Measurements from ENCODE around the gene OPRL1. TPM values are rescaled to one million over a fixed set of nuclear protein-coding genes. Genes with fewer than 3 reads are reported as not detected.

OPRL1 gene
- total RNA-seq, 1 experiment from 2014 or later, result 0.33 TPM

DNA sequence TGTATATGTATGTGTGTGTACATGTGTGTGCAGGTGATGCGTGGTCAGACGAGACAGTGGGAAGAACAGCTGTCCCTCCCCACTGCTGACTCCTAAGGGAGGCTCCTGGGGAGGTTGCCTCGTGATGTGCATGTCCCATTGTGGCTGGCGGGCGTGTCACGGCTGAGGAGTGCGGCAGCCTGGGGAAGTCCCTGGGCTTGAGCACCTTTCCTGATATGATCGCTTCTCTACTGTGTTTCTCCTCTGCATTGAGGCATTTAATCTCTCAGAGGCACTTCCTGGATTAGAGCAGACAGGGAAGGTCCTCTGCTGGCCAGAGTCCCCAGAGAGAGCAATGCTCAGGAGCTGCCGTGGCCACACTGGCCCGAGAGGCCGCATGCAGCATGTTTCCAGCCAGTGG, 16.0 kb downstream of the OPRL1 start:
- BruUV-seq (replicated peaks), result no TSS peak
- Mint-ChIP-seq H3K4me3 (ENCODE audit: low read depth, unreplicated experiment) (no peak overlapping the region), H3K36me3 (ENCODE audit: insufficient read depth, unreplicated experiment) (no peaks in the 10 kb centered on the region), H3K4me1 (ENCODE audit: low read depth, unreplicated experiment) (peaks cover 10% of the 10 kb centered on the region), H3K9me3 (ENCODE audit: low read depth, unreplicated experiment) (peaks cover 5% of the 10 kb centered on the region), H3K27ac (ENCODE audit: unreplicated experiment) (no peak overlapping the region), H3K27me3 (ENCODE audit: unreplicated experiment) (peaks cover 80% of the 10 kb centered on the region)
- CTCF ChIA-PET, result no interaction called here
- TF ChIP-seq, protein P1, sequence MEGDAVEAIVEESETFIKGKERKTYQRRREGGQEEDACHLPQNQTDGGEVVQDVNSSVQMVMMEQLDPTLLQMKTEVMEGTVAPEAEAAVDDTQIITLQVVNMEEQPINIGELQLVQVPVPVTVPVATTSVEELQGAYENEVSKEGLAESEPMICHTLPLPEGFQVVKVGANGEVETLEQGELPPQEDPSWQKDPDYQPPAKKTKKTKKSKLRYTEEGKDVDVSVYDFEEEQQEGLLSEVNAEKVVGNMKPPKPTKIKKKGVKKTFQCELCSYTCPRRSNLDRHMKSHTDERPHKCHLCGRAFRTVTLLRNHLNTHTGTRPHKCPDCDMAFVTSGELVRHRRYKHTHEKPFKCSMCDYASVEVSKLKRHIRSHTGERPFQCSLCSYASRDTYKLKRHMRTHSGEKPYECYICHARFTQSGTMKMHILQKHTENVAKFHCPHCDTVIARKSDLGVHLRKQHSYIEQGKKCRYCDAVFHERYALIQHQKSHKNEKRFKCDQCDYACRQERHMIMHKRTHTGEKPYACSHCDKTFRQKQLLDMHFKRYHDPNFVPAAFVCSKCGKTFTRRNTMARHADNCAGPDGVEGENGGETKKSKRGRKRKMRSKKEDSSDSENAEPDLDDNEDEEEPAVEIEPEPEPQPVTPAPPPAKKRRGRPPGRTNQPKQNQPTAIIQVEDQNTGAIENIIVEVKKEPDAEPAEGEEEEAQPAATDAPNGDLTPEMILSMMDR (IDR thresholded peaks at IDR 0.05; ENCODE audit: unreplicated experiment), result no peak
- intact Hi-C loops (cut with micrococcal nuclease; ENCODE audit: unreplicated experiment), result no loop called here
- no peak for DNase-seq

DNA sequence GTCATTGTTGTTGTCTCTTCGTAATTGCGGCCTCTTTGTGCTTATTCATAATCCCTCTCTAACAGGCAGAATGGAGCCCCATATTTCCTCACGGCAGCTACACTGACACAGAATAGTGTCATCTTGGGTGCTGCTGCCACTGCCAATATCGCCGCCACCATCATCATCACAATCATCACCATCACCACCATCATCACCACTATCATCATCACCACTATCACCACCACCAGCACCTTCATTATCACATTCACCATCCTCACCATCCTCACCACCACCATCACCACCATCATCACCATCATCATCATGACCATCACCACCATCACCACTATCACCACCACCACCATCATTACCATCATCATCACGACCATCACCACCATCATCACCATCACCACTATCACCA, 16.7 kb downstream of the OPRL1 start:
- Mint-ChIP-seq H3K27me3 (ENCODE audit: unreplicated experiment) (peaks cover 80% of the 10 kb centered on the region), H3K36me3 (ENCODE audit: insufficient read depth, unreplicated experiment) (no peaks in the 10 kb centered on the region), H3K4me1 (ENCODE audit: low read depth, unreplicated experiment) (peaks cover 10% of the 10 kb centered on the region), H3K4me3 (ENCODE audit: low read depth, unreplicated experiment) (no peak overlapping the region), H3K27ac (ENCODE audit: unreplicated experiment) (no peak overlapping the region), H3K9me3 (ENCODE audit: low read depth, unreplicated experiment) (peaks cover 5% of the 10 kb centered on the region)
- intact Hi-C loops (cut with micrococcal nuclease; ENCODE audit: unreplicated experiment), result no loop called here
- TF ChIP-seq, protein P1 (IDR thresholded peaks at IDR 0.05; ENCODE audit: unreplicated experiment), result no peak
- CTCF ChIA-PET, result no interaction called here
- DNase-seq, result no peak
- no TSS peak for BruUV-seq (replicated peaks)

DNA sequence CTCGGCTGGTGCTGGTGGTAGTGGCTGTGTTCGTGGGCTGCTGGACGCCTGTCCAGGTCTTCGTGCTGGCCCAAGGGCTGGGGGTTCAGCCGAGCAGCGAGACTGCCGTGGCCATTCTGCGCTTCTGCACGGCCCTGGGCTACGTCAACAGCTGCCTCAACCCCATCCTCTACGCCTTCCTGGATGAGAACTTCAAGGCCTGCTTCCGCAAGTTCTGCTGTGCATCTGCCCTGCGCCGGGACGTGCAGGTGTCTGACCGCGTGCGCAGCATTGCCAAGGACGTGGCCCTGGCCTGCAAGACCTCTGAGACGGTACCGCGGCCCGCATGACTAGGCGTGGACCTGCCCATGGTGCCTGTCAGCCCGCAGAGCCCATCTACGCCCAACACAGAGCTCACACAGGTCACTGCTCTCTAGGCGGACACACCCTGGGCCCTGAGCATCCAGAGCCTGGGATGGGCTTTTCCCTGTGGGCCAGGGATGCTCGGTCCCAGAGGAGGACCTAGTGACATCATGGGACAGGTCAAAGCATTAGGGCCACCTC, 18.7 kb downstream of the OPRL1 start:
- Mint-ChIP-seq H3K9me3 (ENCODE audit: low read depth, unreplicated experiment) (peaks cover 5% of the 10 kb centered on the region), H3K4me3 (ENCODE audit: low read depth, unreplicated experiment) (no peak overlapping the region), H3K27ac (ENCODE audit: unreplicated experiment) (no peak overlapping the region), H3K27me3 (ENCODE audit: unreplicated experiment) (peaks cover 83% of the 10 kb centered on the region), H3K36me3 (ENCODE audit: insufficient read depth, unreplicated experiment) (no peaks in the 10 kb centered on the region), H3K4me1 (ENCODE audit: low read depth, unreplicated experiment) (no peaks in the 10 kb centered on the region)
- DNase-seq, result no peak
- intact Hi-C loops (cut with micrococcal nuclease; ENCODE audit: unreplicated experiment), result no loop called here
- TF ChIP-seq, protein P1 (IDR thresholded peaks at IDR 0.05; ENCODE audit: unreplicated experiment), result no peak
- no TSS peak for BruUV-seq (replicated peaks)
- CTCF ChIA-PET, result interaction anchor here (0.8 kb wide), 1 partner anchor 44 kb away, joined by 5 read pairs; no protein-coding TSS in a partner anchor

DNA sequence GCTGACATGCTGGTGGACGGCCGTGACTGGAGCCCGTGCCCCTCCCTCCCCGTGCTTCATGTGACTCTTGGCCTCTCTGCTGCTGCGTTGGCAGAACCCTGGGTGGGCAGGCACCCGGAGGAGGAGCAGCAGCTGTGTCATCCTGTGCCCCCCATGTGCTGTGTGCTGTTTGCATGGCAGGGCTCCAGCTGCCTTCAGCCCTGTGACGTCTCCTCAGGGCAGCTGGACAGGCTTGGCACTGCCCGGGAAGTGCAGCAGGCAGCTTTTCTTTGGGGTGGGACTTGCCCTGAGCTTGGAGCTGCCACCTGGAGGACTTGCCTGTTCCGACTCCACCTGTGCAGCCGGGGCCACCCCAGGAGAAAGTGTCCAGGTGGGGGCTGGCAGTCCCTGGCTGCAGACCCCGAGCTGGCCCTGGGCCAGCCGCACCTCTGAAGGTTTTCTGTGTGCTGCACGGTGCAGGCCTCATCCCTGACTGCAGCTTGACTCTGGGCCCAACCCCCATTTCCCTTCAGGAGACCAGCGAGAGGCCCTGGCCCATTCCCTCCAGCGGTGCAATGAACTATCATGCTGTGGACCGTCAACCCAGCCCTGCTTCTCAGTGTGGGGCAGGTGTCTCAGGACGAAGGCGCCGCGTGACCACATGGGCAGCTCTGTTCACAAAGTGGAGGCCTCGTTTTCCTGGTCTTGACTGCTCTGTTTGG, 19.4 kb downstream of the OPRL1 start:
- no TSS peak for BruUV-seq (replicated peaks)
- no peak for DNase-seq
- intact Hi-C loops (cut with micrococcal nuclease; ENCODE audit: unreplicated experiment), result no loop called here

More for the DNA sequence above, 19.4 kb downstream of the OPRL1 start:
- H3K36me3 Mint-ChIP-seq (ENCODE audit: insufficient read depth, unreplicated experiment), result no peaks in the 10 kb centered on the region
- H3K27me3 Mint-ChIP-seq (ENCODE audit: unreplicated experiment), result peaks cover 90% of the 10 kb centered on the region
- TF ChIP-seq, protein P1 (IDR thresholded peaks at IDR 0.05; ENCODE audit: unreplicated experiment), result no peak
- no peak overlapping the region for H3K4me3 Mint-ChIP-seq (ENCODE audit: low read depth, unreplicated experiment)
- no peaks in the 10 kb centered on the region for H3K4me1 Mint-ChIP-seq (ENCODE audit: low read depth, unreplicated experiment)
- peaks cover 5% of the 10 kb centered on the region for H3K9me3 Mint-ChIP-seq (ENCODE audit: low read depth, unreplicated experiment)
- H3K27ac Mint-ChIP-seq (ENCODE audit: unreplicated experiment), result no peak overlapping the region
- CTCF ChIA-PET, result interaction anchor here (0.6 to 0.8 kb wide), 3 partner anchors 16 to 45 kb away, joined by 3 to 5 read pairs (median 5); no protein-coding TSS in a partner anchor
